HTR-8/SVneo (cell line): ENCODE data around the gene OR51V1.
"Not testable (repeated sequence)": the region's sequence is repeated elsewhere in the genome, so short reads cannot be mapped to it uniquely, and the experiment has no call there.

Experiments
- DNase-seq: peaks from one replicate; pipeline ENCODE4 v3.0.0; 2011; ENCODE audit warnings: low spot score, mixed read lengths; ENCODE audit not compliant: insufficient read length
- FAIRE-seq: peaks from 2 replicates; lab custom pipeline; 2011; peaks lifted over from hg19 to GRCh38; lab: Jason Lieb, UNC

OR51V1 gene

GRCh38 chr11:5178046-5178837 lies 22.2 kb downstream of the OR51V1 start:
- DNase-seq (no peak), FAIRE-seq (no peak)

GRCh38 chr11:5174934-5175333 lies 25.5 kb downstream of the OR51V1 start:
- FAIRE-seq (no peak), DNase-seq (no peak)

GRCh38 chr11:5171856-5172255 lies 28.6 kb downstream of the OR51V1 start:
- FAIRE-seq (no peak), DNase-seq (no peak)

GRCh38 chr11:5165898-5166297 lies 34.6 kb downstream of the OR51V1 start:
- FAIRE-seq, DNase-seq: not testable (repeated sequence)

- not testable (repeated sequence) for DNase-seq, FAIRE-seq
These were observed 35.7 kb downstream of the OR51V1 start for GRCh38 chr11:5164807-5165206.

GRCh38 chr11:5161045-5161444 lies 39.4 kb downstream of the OR51V1 start:
- FAIRE-seq, DNase-seq: not testable (repeated sequence)

- FAIRE-seq = not testable (repeated sequence)
These were observed 40.3 kb downstream of the OR51V1 start for GRCh38 chr11:5160217-5160616.

GRCh38 chr11:5159806-5160205 lies 40.7 kb downstream of the OR51V1 start:
- FAIRE-seq = no peak
- no peak for DNase-seq

More at GRCh38 chr11:5160217-5160616, 40.3 kb downstream of the OR51V1 start:
- DNase-seq = not testable (repeated sequence)

GRCh38 chr11:5154657-5155056 lies 45.8 kb downstream of the OR51V1 start, which contains the start of gene OR52A1:
OR52A1 (minus strand) TSS chr11:5154757; CDS start chr11:5152369, 2,388 bp downstream.
- no peak for FAIRE-seq

GRCh38 chr11:5153574-5154431 lies 46.7 kb downstream of the OR51V1 start:
- DNase-seq = no peak
- no peak for FAIRE-seq

More at GRCh38 chr11:5154657-5155056, 45.8 kb downstream of the OR51V1 start, which contains the start of gene OR52A1:
- DNase-seq = no peak

- DNase-seq (no peak), FAIRE-seq (no peak)
These were observed 48.7 kb downstream of the OR51V1 start for GRCh38 chr11:5151713-5152153.
